Measurements from ENCODE around the gene PLA2G10.
"Not testable (repeated sequence)": the region's sequence is repeated elsewhere in the genome, so short reads cannot be mapped to it uniquely, and the experiment has no call there.

Gene PLA2G10

GRCh38 chr16:14694129-14694528 lies at the start of gene PLA2G10:
TSS of gene PLA2G10 (minus strand) at chr16:14694308. CDS start at chr16:14694229, 79 bp downstream.
- not testable (repeated sequence) for H3K4me1 Mint-ChIP-seq; H3K9me3 Mint-ChIP-seq; DNase-seq; H3K36me3 Mint-ChIP-seq (ENCODE audit: low read depth); H3K27ac Mint-ChIP-seq; H3K27me3 Mint-ChIP-seq (ENCODE audit: low read depth, poor library complexity); H3K4me3 Mint-ChIP-seq

DNA sequence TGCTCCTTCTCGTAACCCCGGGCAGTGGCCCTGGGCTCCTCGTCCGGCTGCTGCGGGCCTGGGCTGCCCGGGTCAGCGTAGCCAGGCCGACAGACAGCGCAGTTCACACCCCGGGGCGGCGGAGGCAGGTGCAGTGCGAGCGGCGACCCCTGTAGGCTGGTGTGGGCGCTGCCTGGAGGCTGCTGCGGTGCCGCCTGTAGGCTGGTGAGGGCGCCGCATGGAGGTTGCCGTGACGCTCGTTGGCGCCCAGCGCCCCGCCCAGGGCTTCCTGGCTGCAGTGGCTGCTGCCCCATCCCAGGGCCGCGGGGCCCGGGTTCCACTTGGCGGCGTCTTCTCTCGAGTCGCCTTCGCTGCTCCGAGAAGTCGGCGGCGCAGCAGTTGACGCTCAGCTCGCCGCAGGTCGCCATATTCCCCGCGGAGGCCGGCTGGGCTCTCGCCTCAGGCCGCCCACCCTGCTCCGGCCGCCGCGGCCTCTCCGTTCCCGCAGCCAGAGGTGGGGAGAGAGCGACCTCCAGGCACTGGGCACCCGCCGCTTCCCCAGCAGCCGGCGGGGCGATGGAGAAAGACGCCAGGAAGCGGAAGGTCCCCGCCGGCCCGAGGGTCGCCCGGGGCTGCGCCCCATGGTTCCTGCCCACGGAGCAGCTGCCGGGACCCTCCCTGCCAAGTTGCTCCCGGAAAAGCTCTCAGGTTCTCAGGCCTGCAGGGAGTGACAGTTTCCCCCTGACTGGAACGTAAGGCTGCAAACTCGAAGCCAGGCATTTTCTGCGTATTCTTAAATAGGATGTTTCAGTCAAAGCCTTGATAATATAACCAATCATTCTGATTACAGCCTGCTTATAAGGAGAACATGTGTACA lies 48.4 kb upstream of the PLA2G10 start, which contains the start of gene NPIPA2:
Gene NPIPA2, plus strand, starts transcription at position 261 of the 856 bp plus-strand sequence. CDS start 5,533 bp downstream, outside the sequence.
- not testable (repeated sequence) for H3K4me3 Mint-ChIP-seq; H3K27ac Mint-ChIP-seq; H3K9me3 Mint-ChIP-seq; DNase-seq; H3K27me3 Mint-ChIP-seq (ENCODE audit: low read depth, poor library complexity); H3K36me3 Mint-ChIP-seq (ENCODE audit: low read depth); H3K4me1 Mint-ChIP-seq

DNA sequence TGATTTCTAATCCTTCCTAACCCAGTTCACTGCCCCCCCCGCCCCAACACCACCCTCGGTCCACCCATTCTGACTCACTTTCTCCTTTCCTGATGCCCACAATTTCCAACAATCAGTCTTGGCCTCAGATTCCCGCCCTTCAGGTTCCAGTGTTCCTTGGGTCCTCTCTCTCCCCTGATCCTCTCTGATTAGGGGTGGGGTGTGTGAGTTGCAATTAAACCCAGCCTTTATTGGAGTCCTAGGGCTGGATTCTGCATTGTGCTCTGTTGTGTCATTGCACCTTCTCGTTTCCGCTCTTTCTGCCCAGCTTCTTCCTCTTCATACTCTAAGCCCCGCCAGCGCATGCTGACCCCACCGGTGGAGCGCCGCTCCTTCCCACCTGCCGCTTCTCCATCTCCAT lies 47.7 kb upstream of the PLA2G10 start:
- not testable (repeated sequence) for H3K4me1 Mint-ChIP-seq; H3K9me3 Mint-ChIP-seq; H3K4me3 Mint-ChIP-seq; H3K27me3 Mint-ChIP-seq (ENCODE audit: low read depth, poor library complexity); DNase-seq; H3K27ac Mint-ChIP-seq; H3K36me3 Mint-ChIP-seq (ENCODE audit: low read depth)

GRCh38 chr16:14740832-14741385 lies 46.8 kb upstream of the PLA2G10 start:
- H3K4me3 Mint-ChIP-seq; H3K9me3 Mint-ChIP-seq; H3K36me3 Mint-ChIP-seq (ENCODE audit: low read depth); H3K4me1 Mint-ChIP-seq; H3K27ac Mint-ChIP-seq; H3K27me3 Mint-ChIP-seq (ENCODE audit: low read depth, poor library complexity); DNase-seq: not testable (repeated sequence)

GRCh38 chr16:14733233-14733632 lies 39.1 kb upstream of the PLA2G10 start:
- H3K4me1 Mint-ChIP-seq; H3K27ac Mint-ChIP-seq; H3K9me3 Mint-ChIP-seq; H3K36me3 Mint-ChIP-seq (ENCODE audit: low read depth); H3K4me3 Mint-ChIP-seq; H3K27me3 Mint-ChIP-seq (ENCODE audit: low read depth, poor library complexity); DNase-seq: not testable (repeated sequence)

- not testable (repeated sequence) for H3K27me3 Mint-ChIP-seq (ENCODE audit: low read depth, poor library complexity); H3K27ac Mint-ChIP-seq; H3K4me3 Mint-ChIP-seq; H3K4me1 Mint-ChIP-seq; DNase-seq; H3K36me3 Mint-ChIP-seq (ENCODE audit: low read depth); H3K9me3 Mint-ChIP-seq
Measured at GRCh38 chr16:14703156-14704011, 9.3 kb upstream of the PLA2G10 start, which contains the start of gene NPIPA3. TSS of gene NPIPA3 (plus strand) at chr16:14703411. CDS start at chr16:14708944, 5,533 bp downstream.

DNA sequence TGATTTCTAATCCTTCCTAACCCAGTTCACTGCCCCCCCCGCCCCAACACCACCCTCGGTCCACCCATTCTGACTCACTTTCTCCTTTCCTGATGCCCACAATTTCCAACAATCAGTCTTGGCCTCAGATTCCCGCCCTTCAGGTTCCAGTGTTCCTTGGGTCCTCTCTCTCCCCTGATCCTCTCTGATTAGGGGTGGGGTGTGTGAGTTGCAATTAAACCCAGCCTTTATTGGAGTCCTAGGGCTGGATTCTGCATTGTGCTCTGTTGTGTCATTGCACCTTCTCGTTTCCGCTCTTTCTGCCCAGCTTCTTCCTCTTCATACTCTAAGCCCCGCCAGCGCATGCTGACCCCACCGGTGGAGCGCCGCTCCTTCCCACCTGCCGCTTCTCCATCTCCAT lies 8.6 kb upstream of the PLA2G10 start:
- not testable (repeated sequence) for H3K36me3 Mint-ChIP-seq (ENCODE audit: low read depth)

GRCh38 chr16:14701859-14702258 lies 7.8 kb upstream of the PLA2G10 start:
- not testable (repeated sequence) for DNase-seq; H3K27ac Mint-ChIP-seq; H3K9me3 Mint-ChIP-seq; H3K4me3 Mint-ChIP-seq; H3K27me3 Mint-ChIP-seq (ENCODE audit: low read depth, poor library complexity); H3K36me3 Mint-ChIP-seq (ENCODE audit: low read depth); H3K4me1 Mint-ChIP-seq

More for the DNA sequence above, 8.6 kb upstream of the PLA2G10 start:
- not testable (repeated sequence) for H3K9me3 Mint-ChIP-seq; DNase-seq; H3K27ac Mint-ChIP-seq; H3K4me1 Mint-ChIP-seq; H3K4me3 Mint-ChIP-seq; H3K27me3 Mint-ChIP-seq (ENCODE audit: low read depth, poor library complexity)

- not testable (repeated sequence) for H3K27ac Mint-ChIP-seq; H3K27me3 Mint-ChIP-seq (ENCODE audit: low read depth, poor library complexity); H3K4me3 Mint-ChIP-seq; H3K9me3 Mint-ChIP-seq; DNase-seq; H3K36me3 Mint-ChIP-seq (ENCODE audit: low read depth); H3K4me1 Mint-ChIP-seq
Measured at GRCh38 chr16:14685870-14686793, 8.0 kb downstream of the PLA2G10 start.

All from nephron progenitor cell (in vitro differentiated cells).